Measurements from ENCODE around the gene RGS9BP.
"Not testable (repeated sequence)": the region's sequence is repeated elsewhere in the genome, so short reads cannot be mapped to it uniquely, and the experiment has no call there.

DNA sequence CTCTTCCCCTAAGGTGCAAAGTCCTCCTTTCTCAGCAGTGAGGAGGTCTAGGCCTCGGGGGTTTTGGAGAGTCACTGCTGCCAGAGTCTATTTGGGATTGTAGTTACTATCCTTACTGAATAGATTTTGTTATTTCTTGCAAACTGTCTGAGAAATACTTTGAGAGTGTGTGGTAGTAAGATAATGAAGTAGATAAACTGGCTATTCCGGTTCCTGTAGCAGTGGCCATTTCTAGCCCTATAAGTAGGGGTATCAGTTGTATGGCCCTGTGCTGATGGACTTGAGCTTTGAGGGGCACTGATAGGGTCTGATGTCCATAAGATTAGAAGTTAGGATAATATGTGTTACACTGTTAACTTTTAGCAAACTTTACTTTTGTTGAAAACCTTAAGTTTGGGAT, 18.7 kb downstream of the RGS9BP start:
- TF ChIP-seq, protein P1, sequence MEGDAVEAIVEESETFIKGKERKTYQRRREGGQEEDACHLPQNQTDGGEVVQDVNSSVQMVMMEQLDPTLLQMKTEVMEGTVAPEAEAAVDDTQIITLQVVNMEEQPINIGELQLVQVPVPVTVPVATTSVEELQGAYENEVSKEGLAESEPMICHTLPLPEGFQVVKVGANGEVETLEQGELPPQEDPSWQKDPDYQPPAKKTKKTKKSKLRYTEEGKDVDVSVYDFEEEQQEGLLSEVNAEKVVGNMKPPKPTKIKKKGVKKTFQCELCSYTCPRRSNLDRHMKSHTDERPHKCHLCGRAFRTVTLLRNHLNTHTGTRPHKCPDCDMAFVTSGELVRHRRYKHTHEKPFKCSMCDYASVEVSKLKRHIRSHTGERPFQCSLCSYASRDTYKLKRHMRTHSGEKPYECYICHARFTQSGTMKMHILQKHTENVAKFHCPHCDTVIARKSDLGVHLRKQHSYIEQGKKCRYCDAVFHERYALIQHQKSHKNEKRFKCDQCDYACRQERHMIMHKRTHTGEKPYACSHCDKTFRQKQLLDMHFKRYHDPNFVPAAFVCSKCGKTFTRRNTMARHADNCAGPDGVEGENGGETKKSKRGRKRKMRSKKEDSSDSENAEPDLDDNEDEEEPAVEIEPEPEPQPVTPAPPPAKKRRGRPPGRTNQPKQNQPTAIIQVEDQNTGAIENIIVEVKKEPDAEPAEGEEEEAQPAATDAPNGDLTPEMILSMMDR (IDR thresholded peaks at IDR 0.05): not testable (repeated sequence)
- not testable (repeated sequence) for TF ChIP-seq POLR2A (IDR thresholded peaks at IDR 0.05)

All from body of pancreas (tissue), 4 donors.